SK-N-SH (cell line): ENCODE measurements around the gene MYH10. TPM values are rescaled to one million over a fixed set of nuclear protein-coding genes. Genes with fewer than 3 reads are reported as not detected.
A peak's percentile ranks its signal among the peaks of the same experiment; 100 is the strongest.

Experiments
- CTCF ChIA-PET: fragments of 300-600, 350-600 bp; formaldehyde crosslinking; extraction: SDS; loops from one replicate; lab custom pipeline; 2021; lab: Yijun Ruan, JAX
- POLR2A ChIA-PET: fragments of 350-600 bp; sonication (Branson Sonifier 250); formaldehyde crosslinking; extraction: SDS; loops from one replicate; lab custom pipeline; 2020; ENCODE audit warnings: antibody characterized with exemption, inconsistent platforms; lab: Yijun Ruan, JAX
- DNase-seq: peaks from one replicate; pipeline ENCODE4 v3.0.0; 2012
- H2AFZ ChIP-seq: fragments of 200-600 bp; sonication (generic); 2 replicates; pipeline ENCODE4 v1.8.1; 2016; ENCODE audit warnings: antibody characterized with exemption, mild to moderate bottlenecking, low read depth
- H3F3A ChIP-seq: fragments of 200-600 bp; sonication (generic); replicated peaks from 2 replicates; pipeline ENCODE3; 2016; ENCODE audit warnings: antibody characterized with exemption, mild to moderate bottlenecking; ENCODE audit not compliant: insufficient read depth
- H3K27ac ChIP-seq, 2 experiments: fragments of 200-500 bp in 1 of 2; fragments of 200-600 bp in 1 of 2; sonication (Bioruptor generic) in 1 of 2; sonication (generic), shearing (Covaris generic) in 1 of 2; 2 replicates each; pipeline versions ENCODE4 v1.5.1 to v1.6.1; 2014 to 2016; ENCODE audit warnings: low read depth in 2 of 2, inconsistent platforms in 1 of 2, low read length in 1 of 2, mild to moderate bottlenecking in 1 of 2, mixed read lengths in 1 of 2
- H3K27me3 ChIP-seq: fragments of 200-600 bp; sonication (generic), shearing (Covaris generic); 2 replicates; pipeline ENCODE4 v1.6.1; 2016; ENCODE audit warnings: mixed run types; ENCODE audit not compliant: insufficient read depth
- H3K36me3 ChIP-seq, 2 experiments: fragments of 200-500 bp in 1 of 2; fragments of 200-600 bp in 1 of 2; sonication (Bioruptor generic) in 1 of 2; sonication (generic) in 1 of 2; replicated peaks in 1 of 2; 2 replicates each; pipeline versions ENCODE3 to v1.5.1; 2014 to 2016; ENCODE audit warnings: low read length in 1 of 2, mild to moderate bottlenecking in 1 of 2; ENCODE audit not compliant: insufficient read depth in 2 of 2, control insufficient read depth in 1 of 2
- H3K4me1 ChIP-seq, 2 experiments: fragments of 200-500 bp in 1 of 2; fragments of 200-600 bp in 1 of 2; sonication (Bioruptor generic) in 1 of 2; sonication (generic), shearing (Covaris generic) in 1 of 2; 2 replicates each; pipeline versions ENCODE4 v1.5.1 to v1.6.1; 2014 to 2016; ENCODE audit warnings: low read depth in 1 of 2, low read length in 1 of 2, mixed run types in 1 of 2; ENCODE audit not compliant: insufficient read depth in 2 of 2, control insufficient read depth in 1 of 2
- H3K4me2 ChIP-seq: fragments of 200-600 bp; sonication (generic), shearing (Covaris generic); 2 replicates; pipeline ENCODE4 v1.6.1; 2017; ENCODE audit warnings: mixed run types
- H3K4me3 ChIP-seq, 2 experiments: fragments of 200-500 bp in 1 of 2; fragments of 200-600 bp in 1 of 2; sonication (Bioruptor generic) in 1 of 2; sonication (generic), shearing (Covaris generic) in 1 of 2; 2 replicates each; pipeline versions ENCODE4 v1.5.1 to v1.8.1; 2014 to 2016; ENCODE audit warnings: low read depth in 2 of 2, inconsistent platforms in 1 of 2, low read length in 1 of 2, mild to moderate bottlenecking in 1 of 2, mixed read lengths in 1 of 2, moderate library complexity in 1 of 2
- H3K79me2 ChIP-seq: fragments of 200-600 bp; sonication (generic); 2 replicates; pipeline ENCODE4 v1.8.1; 2017; ENCODE audit warnings: mild to moderate bottlenecking; ENCODE audit not compliant: insufficient read depth
- H3K9ac ChIP-seq: fragments of 200-600 bp; sonication (generic); 2 replicates; pipeline ENCODE4 v1.6.1; 2017; ENCODE audit warnings: mixed run types
- H3K9me2 ChIP-seq: fragments of 200-600 bp; sonication (generic); 2 replicates; pipeline ENCODE4 v1.6.1; 2017; ENCODE audit warnings: mixed run types
- H3K9me3 ChIP-seq: fragments of 200-600 bp; sonication (generic); 2 replicates; pipeline ENCODE4 v1.6.1; 2017; ENCODE audit warnings: mixed run types, mild to moderate bottlenecking, moderate library complexity
- H4K20me1 ChIP-seq: fragments of 200-600 bp; sonication (generic); 2 replicates; pipeline ENCODE4 v1.6.1; 2017; ENCODE audit warnings: mild to moderate bottlenecking, mixed run types; ENCODE audit not compliant: insufficient read depth
- CTCF ChIP-seq: fragments of 200-600 bp; sonication (generic); IDR thresholded peaks from 2 replicates; pipeline ENCODE4 v1.6.1; 2017; ENCODE audit warnings: antibody characterized with exemption, mild to moderate bottlenecking, moderate library complexity
- ELF1 ChIP-seq: IDR thresholded peaks from 2 replicates; pipeline ENCODE4 v1.4.0; 2012
- FOSL2 ChIP-seq: IDR thresholded peaks from 2 replicates; pipeline ENCODE4 v1.4.0; 2012; ENCODE audit warnings: low read depth, mild to moderate bottlenecking, moderate library complexity, borderline replicate concordance
- FOXJ3 ChIP-seq: sonication (generic); formaldehyde crosslinking; IDR thresholded peaks from 2 replicates; pipeline ENCODE4 v1.5.1; 2020; ENCODE audit warnings: mild to moderate bottlenecking, missing genetic modification reagents
- MAX ChIP-seq: IDR thresholded peaks from 2 replicates; pipeline ENCODE4 v1.4.0; 2012; ENCODE audit warnings: low read depth
- POLR2AphosphoS5 ChIP-seq: IDR thresholded peaks from 2 replicates; pipeline ENCODE4 v1.6.1; 2012; ENCODE audit warnings: low read depth, low read length
- RFX5 ChIP-seq: IDR thresholded peaks from 2 replicates; pipeline ENCODE4 v1.6.1; 2012; ENCODE audit warnings: mild to moderate bottlenecking, improper control_type of control experiment, low read length
- TAF1 ChIP-seq: IDR thresholded peaks from 2 replicates; pipeline ENCODE4 v1.6.1; 2012; ENCODE audit warnings: low read depth, mild to moderate bottlenecking, low read length, moderate library complexity, borderline replicate concordance
- TEAD4 ChIP-seq: IDR thresholded peaks from 2 replicates; pipeline ENCODE4 v1.4.0; 2012; ENCODE audit warnings: mild to moderate bottlenecking, borderline replicate concordance; ENCODE audit not compliant: insufficient read depth
- ZBTB33 ChIP-seq: IDR thresholded peaks from 2 replicates; pipeline ENCODE4 v1.4.0; 2012; ENCODE audit warnings: low read depth, borderline replicate concordance
- WGBS: methylation state at CpG from one replicate; pipeline ENCODE4 v1.1.6; 2017; ENCODE audit warnings: low lambda C conversion rate; 5-methylcytosine and 5-hydroxymethylcytosine counted together
- polyA plus RNA-seq, 3 experiments: library from polyadenylated mRNA; depleted of rRNA; stranded (reverse); fragments of >200 nt; gene quantifications; 2 replicates each; pipeline ENCODE4 v1.2.3, GENCODE V29; 2012

The MYH10 gene
- polyA plus RNA-seq, 1 of the 3 experiments (the other 2 are of a cell fraction): 64.2 TPM

- 88% methylated on average over 3 of the region's 3 CpGs for WGBS
- POLR2A ChIA-PET: no interaction called here
These were observed 53.8 kb downstream of the MYH10 start for GRCh38 chr17:8576559-8577294.

GRCh38 chr17:8574687-8575086 is 55.8 kb downstream of the MYH10 start:
- 94% methylated on average over 9 of the region's 9 CpGs for WGBS
- H3F3A ChIP-seq: peaks cover 9% of the 10 kb centered on the region
- no peaks in the 10 kb centered on the region for H4K20me1 ChIP-seq
- H3K4me2 ChIP-seq: no peak overlapping the region
- no peaks in the 10 kb centered on the region for H3K27me3 ChIP-seq
- H3K79me2 ChIP-seq: no peaks in the 10 kb centered on the region
- peak; percentile 24 for TF ChIP-seq CTCF
- TF ChIP-seq TEAD4: no peak
- H2AFZ ChIP-seq: no peak overlapping the region
- ChIA-PET CTCF (interaction anchor here (1.3 kb wide), 1 partner anchor 10 kb away, joined by 6 read pairs; no protein-coding TSS in a partner anchor), POLR2A (no interaction called here)
- H3K9ac ChIP-seq: no peak overlapping the region
- H3K4me1 ChIP-seq: peaks cover 0 to 6% of the 10 kb centered on the region in 2 experiments; a peak in 1 of 4 replicates
- no peak overlapping the region for H3K27ac ChIP-seq
- H3K36me3 ChIP-seq: peaks cover 36 to 44% of the 10 kb centered on the region in 2 experiments
- no peaks in the 10 kb centered on the region for H3K9me2 ChIP-seq
- H3K9me3 ChIP-seq: no peaks in the 10 kb centered on the region
- DNase-seq: no peak
- no peak overlapping the region for H3K4me3 ChIP-seq

More at GRCh38 chr17:8576559-8577294, 53.8 kb downstream of the MYH10 start:
- CTCF ChIA-PET: interaction anchor here (1.7 kb wide), 1 partner anchor 54 kb away, joined by 5 read pairs; the partner anchor contains the start of gene MYH10
- peaks cover 26 to 41% of the 10 kb centered on the region in 2 experiments for H3K36me3 ChIP-seq
- no peaks in the 10 kb centered on the region for H3K9me2 ChIP-seq
- H3K27ac ChIP-seq: no peak overlapping the region
- peaks cover 9% of the 10 kb centered on the region for H3F3A ChIP-seq
- no peaks in the 10 kb centered on the region for H4K20me1 ChIP-seq
- no peak for DNase-seq
- H3K4me1 ChIP-seq: peaks cover 5 to 12% of the 10 kb centered on the region in 2 experiments; a peak in 3 of 4 replicates
- no peaks in the 10 kb centered on the region for H3K9me3 ChIP-seq
- H2AFZ ChIP-seq: no peak overlapping the region
- H3K4me3 ChIP-seq: no peak overlapping the region
- H3K4me2 ChIP-seq: no peak overlapping the region
- TF ChIP-seq POLR2AphosphoS5: no peak
- TF ChIP-seq FOXJ3 (CRISPR knock-in tag): no peak
- TF ChIP-seq TAF1: no peak
- TF ChIP-seq RFX5: no peak
- TF ChIP-seq ZBTB33: no peak
- no peak for TF ChIP-seq ELF1
- TF ChIP-seq MAX: no peak
- TF ChIP-seq FOSL2: no peak
- H3K9ac ChIP-seq: no peak overlapping the region
- peaks cover 11% of the 10 kb centered on the region; the same call in 1 of the 2 replicates for H3K79me2 ChIP-seq
- H3K27me3 ChIP-seq: no peaks in the 10 kb centered on the region
